Brain microvascular endothelial cell (primary cell): ENCODE data around the gene FCN2.

Source experiments
- DNase-seq: peaks from one replicate; pipeline ENCODE4 v3.0.0-alpha.2; 2020
- H3K27ac ChIP-seq: fragments of 250-450 bp; sonication (Bioruptor Pico); 2 replicates; pipeline ENCODE4 v1.5.1; 2020; ENCODE audit warnings: mild to moderate bottlenecking, moderate library complexity
- H3K27me3 ChIP-seq: fragments of 250-450 bp; sonication (Bioruptor Pico); replicated peaks from 2 replicates; pipeline ENCODE4 v1.5.1; 2020; ENCODE audit warnings: mild to moderate bottlenecking
- H3K36me3 ChIP-seq: fragments of 250-450 bp; sonication (Bioruptor Pico); replicated peaks from 2 replicates; pipeline ENCODE4 v1.5.1; 2020; ENCODE audit warnings: mild to moderate bottlenecking
- H3K4me3 ChIP-seq: 2 replicates; pipeline ENCODE4 v1.5.1; 2011; ENCODE audit warnings: low read depth, mild to moderate bottlenecking, control low read depth, low read length, moderate library complexity
- in situ Hi-C: cut with HindIII; loops from 2 replicates; pipeline ENCODE4 v1.10.0; 2017; ENCODE audit warnings: low sequenced_read_pairs, low pct_ligation_motif_present
- TF ChIP-seq, protein P1 (sequence below): IDR thresholded peaks from 2 replicates; pipeline ENCODE4 v1.5.1; 2011; ENCODE audit warnings: low read depth, mild to moderate bottlenecking, moderate library complexity, low read length, control low read depth, inconsistent platforms; ENCODE audit errors: missing control alignments

The FCN2 gene

DNA sequence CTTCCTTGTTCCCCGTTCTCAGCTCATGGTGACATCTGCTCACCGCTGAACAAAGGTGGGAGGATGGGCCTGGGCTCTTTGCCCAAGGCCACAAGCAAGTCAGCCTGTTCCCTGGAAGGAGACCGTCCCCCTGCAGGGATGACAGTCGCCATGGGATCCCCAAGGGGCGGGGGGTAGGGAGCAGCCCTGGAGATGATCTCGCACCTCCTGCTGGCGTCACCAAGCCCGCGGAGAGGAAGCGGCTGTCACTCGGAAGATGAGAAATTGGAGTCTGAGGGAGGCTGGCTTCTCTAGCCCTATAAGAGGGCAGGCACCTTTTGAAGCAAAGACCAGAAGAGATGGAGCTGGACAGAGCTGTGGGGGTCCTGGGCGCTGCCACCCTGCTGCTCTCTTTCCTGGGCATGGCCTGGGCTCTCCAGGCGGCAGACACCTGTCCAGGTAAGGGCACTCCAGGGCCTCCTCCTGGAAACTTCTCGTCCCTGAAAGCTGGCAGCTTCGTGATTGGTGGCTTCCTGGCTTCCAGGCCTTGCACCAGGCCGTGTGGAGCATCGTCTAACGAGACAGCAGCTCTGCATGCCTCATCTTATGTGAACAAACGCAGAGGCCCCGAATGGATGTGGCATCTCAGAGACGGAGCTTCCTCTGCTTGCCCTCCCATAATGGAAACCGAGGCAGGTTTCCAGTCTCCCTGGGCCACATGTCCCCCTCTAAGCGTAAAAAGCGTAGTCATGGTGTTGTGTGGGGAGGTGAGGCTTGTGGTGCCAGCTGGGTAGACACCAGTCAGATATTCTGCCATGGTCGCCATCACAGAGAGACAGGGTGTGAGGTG, at the start of gene FCN2:
Gene FCN2 (plus strand): TSS at position 327 of the 829 bp plus-strand sequence. CDS start 12 bp downstream, at position 339.
- no peaks in the 10 kb centered on the region for H3K36me3 ChIP-seq
- no peaks in the 10 kb centered on the region for H3K27me3 ChIP-seq
- no peak within 1 kb of the TSS for H3K4me3 ChIP-seq
- in situ Hi-C loops = no loop called here
- H3K27ac ChIP-seq = no peak within 1 kb of the TSS
- TF ChIP-seq, protein P1, sequence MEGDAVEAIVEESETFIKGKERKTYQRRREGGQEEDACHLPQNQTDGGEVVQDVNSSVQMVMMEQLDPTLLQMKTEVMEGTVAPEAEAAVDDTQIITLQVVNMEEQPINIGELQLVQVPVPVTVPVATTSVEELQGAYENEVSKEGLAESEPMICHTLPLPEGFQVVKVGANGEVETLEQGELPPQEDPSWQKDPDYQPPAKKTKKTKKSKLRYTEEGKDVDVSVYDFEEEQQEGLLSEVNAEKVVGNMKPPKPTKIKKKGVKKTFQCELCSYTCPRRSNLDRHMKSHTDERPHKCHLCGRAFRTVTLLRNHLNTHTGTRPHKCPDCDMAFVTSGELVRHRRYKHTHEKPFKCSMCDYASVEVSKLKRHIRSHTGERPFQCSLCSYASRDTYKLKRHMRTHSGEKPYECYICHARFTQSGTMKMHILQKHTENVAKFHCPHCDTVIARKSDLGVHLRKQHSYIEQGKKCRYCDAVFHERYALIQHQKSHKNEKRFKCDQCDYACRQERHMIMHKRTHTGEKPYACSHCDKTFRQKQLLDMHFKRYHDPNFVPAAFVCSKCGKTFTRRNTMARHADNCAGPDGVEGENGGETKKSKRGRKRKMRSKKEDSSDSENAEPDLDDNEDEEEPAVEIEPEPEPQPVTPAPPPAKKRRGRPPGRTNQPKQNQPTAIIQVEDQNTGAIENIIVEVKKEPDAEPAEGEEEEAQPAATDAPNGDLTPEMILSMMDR = no peak
- DNase-seq = no peak

DNA sequence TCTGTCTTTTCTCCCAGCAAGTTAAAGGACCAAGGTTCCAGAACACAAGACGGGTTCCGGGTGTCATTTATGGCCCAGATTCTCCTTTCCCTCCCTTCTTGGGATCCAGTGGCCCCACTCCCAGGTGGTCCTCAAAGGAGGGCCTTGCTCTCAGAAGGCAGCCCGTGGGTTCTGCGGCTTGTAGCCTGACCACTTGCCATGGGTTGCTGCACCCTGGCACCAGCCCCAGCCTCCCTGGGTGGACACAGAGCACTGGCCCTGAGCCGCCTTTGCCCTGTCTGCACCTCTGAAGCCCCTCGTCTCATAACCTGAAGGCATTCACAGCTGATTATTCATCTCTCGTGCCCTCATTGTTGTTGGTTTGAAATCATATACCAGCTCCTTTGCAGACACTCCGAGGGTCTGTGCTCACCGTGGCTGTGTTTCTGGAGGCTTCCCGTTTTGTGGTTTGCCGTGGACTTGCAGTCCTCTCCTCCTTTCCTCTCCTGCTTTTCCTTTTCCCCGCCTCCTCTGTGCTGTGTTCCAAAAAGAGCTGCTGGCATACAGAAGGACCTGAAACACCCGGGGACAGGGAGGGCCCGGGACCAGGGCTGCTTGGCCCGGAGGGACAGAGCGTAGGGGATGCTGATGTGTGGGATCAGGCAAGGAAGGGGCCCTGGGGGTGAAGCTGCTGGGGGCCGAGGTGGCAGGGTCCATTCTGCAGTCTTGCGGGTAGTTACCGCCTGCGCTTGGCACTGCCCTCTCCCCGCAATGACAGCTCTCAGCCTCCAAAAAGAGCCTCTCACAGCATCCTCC, 49.5 kb upstream of the FCN2 start:
- no peak for DNase-seq
- Histone ChIP-seq H3K27ac (no peak overlapping the region), H3K4me3 (no peak overlapping the region), H3K27me3 (no peaks in the 10 kb centered on the region), H3K36me3 (peaks cover 94% of the 10 kb centered on the region)
- TF ChIP-seq, protein P1 = no peak
- in situ Hi-C loops = no loop called here

DNA sequence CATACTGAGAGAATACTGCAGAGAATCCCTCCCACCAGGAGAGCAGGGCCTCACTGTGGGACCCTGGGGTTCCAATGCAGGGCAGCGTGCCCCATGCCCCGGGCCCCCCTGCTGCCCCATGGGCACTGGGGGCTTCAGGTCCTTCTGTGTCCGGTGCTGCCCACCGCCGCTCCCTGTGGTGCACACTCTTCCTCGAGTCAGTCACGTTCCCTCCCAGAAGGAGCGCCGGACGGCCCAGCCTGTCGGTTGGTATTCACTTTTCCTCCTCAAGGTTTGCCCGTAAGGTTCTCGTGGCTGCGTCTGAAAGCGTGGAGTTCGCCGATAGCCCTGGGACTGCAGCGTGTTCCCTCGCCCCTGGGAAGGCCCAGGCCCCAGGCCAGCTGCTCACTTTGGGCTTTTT, 48.1 kb upstream of the FCN2 start:
- Histone ChIP-seq H3K4me3 (no peak overlapping the region), H3K27me3 (no peaks in the 10 kb centered on the region), H3K36me3 (peaks cover 95% of the 10 kb centered on the region), H3K27ac (no peak overlapping the region)
- in situ Hi-C loops = no loop called here
- no peak for DNase-seq
- TF ChIP-seq, protein P1 = no peak

DNA sequence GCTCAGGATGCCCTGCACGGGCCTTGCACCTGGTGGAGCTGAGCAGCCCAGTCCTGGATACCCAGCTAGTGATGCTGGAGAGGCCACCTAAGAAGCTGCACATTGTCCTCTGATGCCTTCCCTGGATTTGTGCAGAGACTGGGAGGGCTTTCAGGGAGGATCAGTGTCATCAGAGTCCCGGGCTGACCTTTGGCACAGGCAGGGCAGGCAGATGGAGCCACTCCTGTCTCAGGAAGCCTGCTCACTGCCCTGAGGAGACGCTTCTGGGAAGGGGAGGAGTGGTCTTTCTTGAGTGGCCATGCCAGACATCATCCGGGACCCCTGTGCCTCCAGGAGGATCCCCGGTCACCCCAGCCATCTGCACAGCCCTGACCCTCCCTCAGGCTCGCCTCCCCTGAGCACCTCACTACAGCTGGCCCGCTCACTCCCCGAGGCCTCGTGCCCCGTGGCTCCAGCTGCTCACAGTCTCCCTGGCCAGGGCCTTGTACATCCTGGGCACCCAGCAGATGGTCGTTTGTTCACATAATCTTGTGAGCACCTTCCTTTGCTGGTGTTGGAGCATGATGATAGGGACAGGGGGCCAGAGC, 47.2 kb upstream of the FCN2 start:
- H3K36me3 ChIP-seq = peaks cover 95% of the 10 kb centered on the region
- in situ Hi-C loops = no loop called here
- no peak overlapping the region for H3K4me3 ChIP-seq
- H3K27me3 ChIP-seq = no peaks in the 10 kb centered on the region
- H3K27ac ChIP-seq = no peak overlapping the region
- TF ChIP-seq, protein P1 = no peak
- DNase-seq = no peak

DNA sequence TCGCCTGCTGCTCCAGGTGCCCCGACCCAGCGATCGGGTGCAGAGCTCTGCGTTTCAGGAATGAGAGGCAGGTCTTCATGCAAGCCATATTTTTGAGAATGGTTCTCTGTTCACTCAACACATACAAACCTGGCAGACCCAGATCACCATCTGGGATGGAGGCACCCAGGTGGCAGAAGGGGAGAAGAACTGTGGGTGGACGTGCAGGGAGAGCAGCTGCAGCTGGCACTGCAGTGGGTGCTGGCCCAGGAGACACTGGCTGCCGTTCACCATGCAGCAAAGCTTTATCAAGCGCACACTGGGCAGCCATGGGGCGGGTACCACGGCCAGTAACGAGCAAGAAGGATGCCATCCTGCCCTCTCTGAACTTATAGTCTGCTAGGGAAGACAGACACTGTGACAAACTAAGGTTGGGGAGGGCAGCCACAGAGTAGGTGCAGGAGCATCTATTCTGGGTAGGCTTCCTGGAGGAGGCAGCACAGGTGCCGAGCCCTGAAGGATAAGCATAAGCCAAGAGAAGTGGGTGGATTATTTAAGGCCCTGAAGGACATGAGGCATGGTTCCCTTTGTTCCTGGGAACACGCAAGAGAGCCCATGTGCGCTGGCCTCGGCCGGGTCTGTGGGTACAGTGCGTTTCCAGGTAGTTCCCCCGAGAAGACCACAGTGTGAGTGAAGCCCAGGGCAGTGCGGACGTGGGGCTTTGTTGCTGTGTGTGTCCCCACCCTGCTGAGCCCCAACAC, 46.2 kb upstream of the FCN2 start:
- H3K27me3 ChIP-seq = no peaks in the 10 kb centered on the region
- H3K36me3 ChIP-seq = peaks cover 99% of the 10 kb centered on the region
- no peak overlapping the region for H3K4me3 ChIP-seq
- TF ChIP-seq, protein P1 = no peak
- in situ Hi-C loops = no loop called here
- no peak for DNase-seq
- no peak overlapping the region for H3K27ac ChIP-seq
